Sigmoid colon (tissue), 4 donors: ENCODE data around the gene SLC5A5.

Source experiments
- CTCF ChIP-seq, 4 experiments: fragments of 450-650 bp in 3 of 4; fragments of 200-600 bp in 1 of 4; IDR thresholded peaks; one replicate each; pipeline ENCODE4 v1.5.1; 2016 to 2019; ENCODE audit warnings: antibody characterized with exemption in 4 of 4, mild to moderate bottlenecking in 3 of 4, moderate library complexity in 2 of 4
- EP300 ChIP-seq, 4 donors: sonication (generic); formaldehyde crosslinking; IDR thresholded peaks; one replicate each; pipeline ENCODE4 v1.6.1; 2017; ENCODE audit warnings: antibody characterized with exemption in 4 of 4
- POLR2A ChIP-seq, 2 donors: fragments of 450-650 bp; IDR thresholded peaks; one replicate each; pipeline ENCODE4 v1.6.1; 2016; ENCODE audit warnings: antibody characterized with exemption in 2 of 2, mild to moderate bottlenecking in 2 of 2, moderate library complexity in 2 of 2

DNA sequence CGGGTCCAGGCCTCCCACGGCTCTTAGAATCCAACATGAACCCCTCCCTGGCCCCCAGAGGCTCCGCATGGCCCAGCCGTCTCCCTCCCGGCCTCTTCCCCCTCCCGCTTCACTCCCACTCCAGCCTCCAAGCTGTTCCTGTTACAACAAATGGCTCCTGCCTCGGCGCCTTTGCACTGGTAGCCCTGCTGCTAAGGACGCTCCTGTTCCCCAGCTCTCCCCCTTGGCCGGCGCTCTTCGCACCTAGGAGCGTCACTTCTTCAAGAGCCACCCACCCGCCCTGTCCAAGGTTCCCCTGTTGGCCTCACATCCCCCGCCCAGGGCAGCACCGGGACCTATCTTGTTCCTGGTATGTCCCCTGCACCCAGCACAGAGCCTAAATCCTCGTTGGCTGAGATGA, 70.4 kb downstream of the SLC5A5 start:
- TF ChIP-seq CTCF (IDR thresholded peaks at IDR 0.05) (no peak), POLR2A (IDR thresholded peaks at IDR 0.05) (no peak), EP300 (IDR thresholded peaks at IDR 0.05) (no peak)
